Neural cell (in vitro differentiated cells): ENCODE data around the gene KLK8. TPM values are rescaled to one million over a fixed set of nuclear protein-coding genes. Genes with fewer than 3 reads are reported as not detected.

Source experiments
- H2AFZ ChIP-seq: fragments of 200-600, 300-800 bp; sonication (generic), shearing (Covaris generic); 2 replicates; pipeline ENCODE4 v1.6.0; 2014; ENCODE audit warnings: low read depth, mild to moderate bottlenecking, antibody characterized with exemption, low read length, moderate library complexity
- H3F3A ChIP-seq: fragments of 200-600 bp; shearing (Covaris generic); 2 replicates; pipeline ENCODE4 v1.6.1; 2016; ENCODE audit warnings: mild to moderate bottlenecking, moderate library complexity, mixed read lengths, antibody characterized with exemption, low read length; ENCODE audit not compliant: insufficient read depth, poor library complexity, severe bottlenecking
- H3K27ac ChIP-seq: fragments of 200-600, 300-800 bp; sonication (generic), shearing (Covaris generic); 2 replicates; pipeline ENCODE4 v1.5.1; 2014; ENCODE audit warnings: mild to moderate bottlenecking, low read length, moderate library complexity
- H3K27me3 ChIP-seq: fragments of 300-800, 200-600 bp; sonication (generic), shearing (Covaris generic); 2 replicates; pipeline ENCODE4 v1.6.0; 2014; ENCODE audit warnings: mild to moderate bottlenecking, low read depth, low read length, moderate library complexity; ENCODE audit not compliant: insufficient read depth
- H3K36me3 ChIP-seq: fragments of 300-800, 200-600 bp; sonication (generic), shearing (Covaris generic); 2 replicates; pipeline ENCODE4 v1.5.1; 2014; ENCODE audit warnings: mild to moderate bottlenecking, antibody characterized with exemption, low read length, moderate library complexity; ENCODE audit not compliant: insufficient read depth
- H3K4me2 ChIP-seq: fragments of 300-800, 200-600 bp; sonication (generic), shearing (Covaris generic); 2 replicates; pipeline ENCODE4 v1.6.0; 2014; ENCODE audit warnings: mild to moderate bottlenecking, low read length
- H3K4me3 ChIP-seq: fragments of 300-800, 200-600 bp; sonication (generic), shearing (Covaris generic); 2 replicates; pipeline ENCODE4 v1.5.1; 2014; ENCODE audit warnings: mild to moderate bottlenecking, low read length, moderate library complexity
- H3K79me2 ChIP-seq: fragments of 200-600 bp; shearing (Covaris generic); replicated peaks from 2 replicates; pipeline ENCODE4 v1.6.0; 2014; ENCODE audit warnings: mild to moderate bottlenecking, low read length, moderate library complexity; ENCODE audit not compliant: insufficient read depth
- H3K9ac ChIP-seq: fragments of 300-800, 200-600 bp; sonication (generic), shearing (Covaris generic); 2 replicates; pipeline ENCODE4 v1.6.1; 2016; ENCODE audit warnings: mild to moderate bottlenecking, low read length, mixed read lengths
- H3K9me2 ChIP-seq: fragments of 200-600 bp; shearing (Covaris generic); 2 replicates; pipeline ENCODE4 v1.6.1; 2016; ENCODE audit warnings: mild to moderate bottlenecking, low read length, mixed read lengths; ENCODE audit not compliant: insufficient read depth
- H3K9me3 ChIP-seq: fragments of 200-600, 300-800 bp; sonication (generic), shearing (Covaris generic); 2 replicates; pipeline ENCODE4 v1.6.1; 2016; ENCODE audit warnings: mild to moderate bottlenecking, mixed run types, low read length, moderate library complexity, mixed read lengths
- H4K20me1 ChIP-seq: fragments of 200-600 bp; shearing (Covaris generic); 2 replicates; pipeline ENCODE4 v1.6.1; 2016; ENCODE audit warnings: mild to moderate bottlenecking, mixed run types; ENCODE audit not compliant: insufficient read depth
- CTCF ChIP-seq: fragments of 450-650 bp; IDR thresholded peaks from 2 replicates; pipeline ENCODE4 v1.5.1; 2014; ENCODE audit warnings: antibody characterized with exemption, mild to moderate bottlenecking, moderate library complexity; ENCODE audit not compliant: poor library complexity, severe bottlenecking
- EP300 ChIP-seq: fragments of 450-650 bp; conservative IDR thresholded peaks from 2 replicates; pipeline ENCODE4 v1.6.1; 2014; ENCODE audit warnings: antibody characterized with exemption, mild to moderate bottlenecking, moderate library complexity; ENCODE audit not compliant: poor library complexity, severe bottlenecking
- EZH2 ChIP-seq: fragments of 200-600, 300-800 bp; shearing (Covaris generic), sonication (generic); IDR thresholded peaks from 2 replicates; pipeline ENCODE4 v1.6.1; 2014; ENCODE audit warnings: antibody characterized with exemption, low read length, borderline replicate concordance, mild to moderate bottlenecking; ENCODE audit not compliant: insufficient read depth, poor library complexity, severe bottlenecking
- MXI1 ChIP-seq: fragments of 450-650 bp; conservative IDR thresholded peaks from 2 replicates; pipeline ENCODE4 v1.6.1; 2014; ENCODE audit warnings: antibody characterized with exemption, mild to moderate bottlenecking; ENCODE audit not compliant: poor library complexity, severe bottlenecking
- POLR2AphosphoS5 ChIP-seq: IDR thresholded peaks from 2 replicates; pipeline ENCODE4 v1.6.1; 2012
- RAD21 ChIP-seq: fragments of 450-650 bp; conservative IDR thresholded peaks from 2 replicates; pipeline ENCODE4 v1.6.1; 2014; ENCODE audit warnings: antibody characterized with exemption, mild to moderate bottlenecking, moderate library complexity
- REST ChIP-seq: IDR thresholded peaks from 2 replicates; pipeline ENCODE4 v1.6.1; 2012; ENCODE audit warnings: borderline replicate concordance
- SMC3 ChIP-seq: fragments of 450-650 bp; conservative IDR thresholded peaks from 2 replicates; pipeline ENCODE4 v1.6.1; 2014; ENCODE audit warnings: antibody characterized with exemption, mild to moderate bottlenecking, moderate library complexity; ENCODE audit not compliant: poor library complexity
- TAF1 ChIP-seq: IDR thresholded peaks from 2 replicates; pipeline ENCODE4 v1.6.1; 2012; ENCODE audit warnings: low read depth
- polyA plus RNA-seq: library from polyadenylated mRNA; depleted of rRNA; stranded (reverse); fragments of >200 nt; gene quantifications from 2 replicates; pipeline ENCODE4 v1.2.3, GENCODE V29; 2014

KLK8 gene
- polyA plus RNA-seq, 1 donor from 2014 or later, result not detected

- H3K4me2 ChIP-seq, result no peak overlapping the region
- H4K20me1 ChIP-seq, result no peaks in the 10 kb centered on the region
- H3K36me3 ChIP-seq, result no peaks in the 10 kb centered on the region
- H3F3A ChIP-seq, result no peaks in the 10 kb centered on the region
- H3K9ac ChIP-seq, result no peak overlapping the region
- no peaks in the 10 kb centered on the region for H3K79me2 ChIP-seq
- H3K9me3 ChIP-seq, result no peaks in the 10 kb centered on the region
- H2AFZ ChIP-seq, result no peak overlapping the region
- H3K4me3 ChIP-seq, result no peak overlapping the region
- no peak for TF ChIP-seq EZH2
- no peak for TF ChIP-seq TAF1
- no peak for TF ChIP-seq MXI1
- TF ChIP-seq POLR2AphosphoS5, result no peak
- TF ChIP-seq EP300, result no peak
- no peak for TF ChIP-seq CTCF
- no peak for TF ChIP-seq SMC3
- TF ChIP-seq RAD21, result no peak
- no peak for TF ChIP-seq REST
- H3K9me2 ChIP-seq, result no peaks in the 10 kb centered on the region
- H3K27ac ChIP-seq, result no peak overlapping the region
- no peaks in the 10 kb centered on the region for H3K27me3 ChIP-seq
Measured at GRCh38 chr19:50977626-50978025, 23.8 kb downstream of the KLK8 start.

- H3K79me2 ChIP-seq, result no peaks in the 10 kb centered on the region
- no peaks in the 10 kb centered on the region for H3F3A ChIP-seq
- H3K4me2 ChIP-seq, result no peak overlapping the region
- TF ChIP-seq CTCF (no peak), REST (no peak), SMC3 (no peak), EP300 (no peak), TAF1 (no peak), MXI1 (no peak), POLR2AphosphoS5 (no peak), RAD21 (no peak), EZH2 (no peak)
- no peak overlapping the region for H3K9ac ChIP-seq
- H3K27me3 ChIP-seq, result no peaks in the 10 kb centered on the region
- H4K20me1 ChIP-seq, result no peaks in the 10 kb centered on the region
- H3K9me2 ChIP-seq, result no peaks in the 10 kb centered on the region
- H3K27ac ChIP-seq, result no peak overlapping the region
- no peak overlapping the region for H3K4me3 ChIP-seq
- no peaks in the 10 kb centered on the region for H3K36me3 ChIP-seq
- H3K9me3 ChIP-seq, result no peaks in the 10 kb centered on the region
- H2AFZ ChIP-seq, result no peak overlapping the region
Measured at GRCh38 chr19:50975766-50976165, 25.6 kb downstream of the KLK8 start.
